Measurements from ENCODE around the gene BET1. TPM values are rescaled to one million over a fixed set of nuclear protein-coding genes. Genes with fewer than 3 reads are reported as not detected.

BET1 gene
- total RNA-seq, 2 donors from 2014 or later: 10.0 to 14.1 TPM

DNA sequence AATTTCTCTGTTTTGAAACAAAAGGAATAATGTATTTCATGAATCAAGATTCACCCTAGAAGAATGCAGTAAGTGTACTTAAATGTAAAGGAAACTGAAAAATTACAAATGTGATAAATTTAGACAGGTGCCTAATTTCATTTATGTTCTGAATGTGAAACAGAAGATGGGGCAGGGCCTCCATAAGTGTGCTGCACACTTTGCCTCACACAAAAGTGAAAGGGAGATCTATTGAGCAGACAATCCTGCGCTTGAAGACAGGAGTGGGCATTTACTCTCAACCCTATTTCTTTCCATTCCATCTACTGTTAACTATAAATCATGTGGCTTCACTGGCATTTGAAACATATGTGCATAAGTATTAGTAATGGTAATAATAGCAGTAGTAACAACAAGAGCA, 46.4 kb downstream of the BET1 start:
- Histone ChIP-seq H3K27me3 (no peaks in the 10 kb centered on the region), H3K36me3 (no peaks in the 10 kb centered on the region), H3K27ac (no peak overlapping the region), H3K4me1 (no peaks in the 10 kb centered on the region), H3K9me3 (no peaks in the 10 kb centered on the region), H3K4me3 (no peak overlapping the region)
- TF ChIP-seq, protein P1, sequence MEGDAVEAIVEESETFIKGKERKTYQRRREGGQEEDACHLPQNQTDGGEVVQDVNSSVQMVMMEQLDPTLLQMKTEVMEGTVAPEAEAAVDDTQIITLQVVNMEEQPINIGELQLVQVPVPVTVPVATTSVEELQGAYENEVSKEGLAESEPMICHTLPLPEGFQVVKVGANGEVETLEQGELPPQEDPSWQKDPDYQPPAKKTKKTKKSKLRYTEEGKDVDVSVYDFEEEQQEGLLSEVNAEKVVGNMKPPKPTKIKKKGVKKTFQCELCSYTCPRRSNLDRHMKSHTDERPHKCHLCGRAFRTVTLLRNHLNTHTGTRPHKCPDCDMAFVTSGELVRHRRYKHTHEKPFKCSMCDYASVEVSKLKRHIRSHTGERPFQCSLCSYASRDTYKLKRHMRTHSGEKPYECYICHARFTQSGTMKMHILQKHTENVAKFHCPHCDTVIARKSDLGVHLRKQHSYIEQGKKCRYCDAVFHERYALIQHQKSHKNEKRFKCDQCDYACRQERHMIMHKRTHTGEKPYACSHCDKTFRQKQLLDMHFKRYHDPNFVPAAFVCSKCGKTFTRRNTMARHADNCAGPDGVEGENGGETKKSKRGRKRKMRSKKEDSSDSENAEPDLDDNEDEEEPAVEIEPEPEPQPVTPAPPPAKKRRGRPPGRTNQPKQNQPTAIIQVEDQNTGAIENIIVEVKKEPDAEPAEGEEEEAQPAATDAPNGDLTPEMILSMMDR (IDR thresholded peaks at IDR 0.05): no peak
- DNase-seq (ENCODE audit: low spot score): no peak

DNA sequence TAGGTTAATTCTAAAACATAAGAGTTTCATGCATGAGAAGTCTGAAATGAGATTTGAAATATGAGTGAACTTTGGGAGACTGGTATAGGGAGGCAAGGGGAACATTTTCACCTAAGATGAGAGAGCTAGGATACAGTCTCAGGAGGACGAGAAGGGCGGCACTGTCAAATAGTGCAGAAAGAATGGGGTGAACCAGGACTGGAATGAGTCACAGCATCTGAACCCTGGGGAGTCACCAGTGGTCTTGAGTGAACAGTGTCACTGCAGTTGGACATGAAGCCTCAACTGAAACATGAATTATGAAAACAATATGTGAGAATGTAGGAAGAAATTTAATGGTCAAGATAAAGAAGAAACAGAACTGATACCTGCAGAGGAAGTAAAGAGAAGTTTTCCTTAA, 48.9 kb downstream of the BET1 start:
- H3K4me3 ChIP-seq: no peak overlapping the region
- no peak overlapping the region for H3K27ac ChIP-seq
- no peak for DNase-seq (ENCODE audit: low spot score)
- no peaks in the 10 kb centered on the region for H3K36me3 ChIP-seq
- no peaks in the 10 kb centered on the region for H3K9me3 ChIP-seq
- TF ChIP-seq, protein P1 (IDR thresholded peaks at IDR 0.05): no peak
- no peaks in the 10 kb centered on the region for H3K4me1 ChIP-seq
- no peaks in the 10 kb centered on the region for H3K27me3 ChIP-seq

DNA sequence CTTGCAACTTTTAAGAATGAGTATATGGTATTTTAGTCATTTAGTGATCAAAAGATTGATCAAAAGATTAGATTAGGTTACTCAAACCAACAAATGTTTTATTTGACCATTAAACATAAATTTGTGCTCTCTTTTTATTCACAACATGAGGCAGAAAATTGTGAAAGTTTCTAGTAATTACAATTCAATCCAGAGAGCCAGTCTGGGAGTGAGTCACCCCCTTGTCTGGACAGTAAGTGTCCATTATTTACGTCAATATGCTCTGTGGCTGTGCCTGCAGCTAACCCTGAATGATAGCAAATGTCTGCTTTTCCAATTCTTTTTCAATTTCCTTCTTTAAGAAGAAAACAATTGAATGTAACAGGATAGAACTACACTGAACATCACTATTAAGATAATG, 54.7 kb downstream of the BET1 start:
- H3K4me3 ChIP-seq: no peak overlapping the region
- no peak for DNase-seq (ENCODE audit: low spot score)

DNA sequence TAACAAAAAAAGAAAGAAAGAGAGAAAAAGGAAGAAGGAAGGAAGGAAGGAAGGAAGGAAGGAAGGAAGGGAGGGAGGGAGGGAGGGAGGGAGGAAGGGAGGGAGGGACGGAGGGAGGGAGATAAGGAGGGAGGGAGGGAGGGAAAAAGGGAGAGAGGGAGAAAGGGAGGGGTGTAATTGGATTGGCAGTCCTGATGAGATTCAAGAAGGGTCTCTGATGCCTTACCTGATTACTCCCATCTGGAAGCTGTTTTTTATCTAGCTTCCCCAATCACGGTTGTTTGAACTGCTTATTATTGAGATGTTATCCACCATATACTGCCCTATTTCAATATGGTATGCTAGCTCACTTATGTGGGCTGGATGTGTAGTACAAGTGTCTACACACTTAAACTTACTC, 55.3 kb downstream of the BET1 start:
- no peak overlapping the region for H3K4me3 ChIP-seq
- no peak for DNase-seq (ENCODE audit: low spot score)
- H3K36me3 ChIP-seq: no peaks in the 10 kb centered on the region
- peaks cover 0 to 15% of the 10 kb centered on the region in 2 donors for H3K4me1 ChIP-seq
- H3K27me3 ChIP-seq: no peaks in the 10 kb centered on the region
- H3K27ac ChIP-seq: no peak overlapping the region
- TF ChIP-seq, protein P1 (IDR thresholded peaks at IDR 0.05): no peak
- H3K9me3 ChIP-seq: no peaks in the 10 kb centered on the region

More for the DNA sequence above, 54.7 kb downstream of the BET1 start:
- Histone ChIP-seq H3K4me1 (peaks cover 0 to 15% of the 10 kb centered on the region in 2 donors), H3K36me3 (no peaks in the 10 kb centered on the region), H3K27me3 (no peaks in the 10 kb centered on the region), H3K27ac (no peak overlapping the region), H3K9me3 (no peaks in the 10 kb centered on the region)
- TF ChIP-seq, protein P1 (IDR thresholded peaks at IDR 0.05): no peak

DNA sequence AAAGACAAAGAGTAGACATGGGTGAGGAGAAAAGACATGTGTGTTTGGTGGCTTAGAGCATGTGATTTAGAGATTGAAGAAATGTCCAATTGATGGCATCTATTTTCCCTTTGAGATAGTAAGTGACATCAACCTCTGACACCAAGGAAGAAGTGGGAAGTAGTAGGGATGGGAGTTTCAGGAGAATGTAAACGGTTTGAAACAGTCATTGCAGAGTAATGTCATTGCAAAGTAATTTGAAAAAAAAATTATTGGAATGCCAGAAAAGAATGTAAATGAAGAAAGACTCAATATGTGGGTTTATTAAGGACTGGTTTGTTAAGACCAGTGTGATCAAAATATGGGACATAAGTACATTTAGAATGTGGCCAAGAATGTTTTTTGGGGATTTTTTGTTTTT, 56.0 kb downstream of the BET1 start:
- Histone ChIP-seq H3K4me3 (no peak overlapping the region), H3K36me3 (no peaks in the 10 kb centered on the region), H3K9me3 (no peaks in the 10 kb centered on the region), H3K27me3 (no peaks in the 10 kb centered on the region), H3K27ac (no peak overlapping the region), H3K4me1 (peaks cover 0 to 15% of the 10 kb centered on the region in 2 donors)
- no peak for DNase-seq (ENCODE audit: low spot score)
- TF ChIP-seq, protein P1 (IDR thresholded peaks at IDR 0.05): no peak

DNA sequence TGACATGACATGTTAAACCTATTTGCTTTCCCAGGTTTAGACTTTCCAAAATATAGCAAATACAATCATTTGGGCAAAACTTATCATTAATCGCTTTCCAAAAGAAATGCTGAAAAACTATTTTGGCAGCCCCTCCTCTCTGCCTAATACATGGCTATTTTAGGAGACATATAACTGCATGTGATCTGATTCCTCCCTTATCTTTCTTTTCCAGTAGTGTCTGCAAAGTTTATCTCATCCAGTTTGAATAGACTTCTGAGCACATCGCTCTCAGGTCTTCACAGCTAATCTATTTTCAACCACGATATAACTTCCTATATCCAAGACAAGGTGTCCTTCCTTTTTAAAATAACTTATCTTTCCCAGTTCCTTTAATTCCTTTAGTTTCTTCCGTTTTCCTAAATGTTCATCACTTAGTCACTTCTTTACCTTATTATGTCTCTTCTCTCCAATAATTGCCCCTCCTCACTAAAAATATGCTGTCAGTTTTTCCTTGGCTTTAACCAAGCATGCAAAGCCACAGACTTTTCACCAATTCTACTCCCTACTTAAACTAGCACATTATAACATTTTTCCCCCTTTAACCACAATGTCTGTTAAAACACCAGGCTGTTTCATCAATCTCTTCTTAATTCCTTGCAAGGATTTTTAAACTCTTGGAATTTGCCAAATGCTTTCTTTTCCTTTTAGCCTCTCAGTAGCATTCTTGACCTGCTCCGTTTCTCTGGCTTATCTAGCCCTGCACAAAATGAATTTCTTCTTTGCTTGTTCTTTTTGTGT, 58.2 kb downstream of the BET1 start:
- H3K27ac ChIP-seq: peak overlapping the region; percentile 32 to 42

More for the DNA sequence above, 58.2 kb downstream of the BET1 start:
- Histone ChIP-seq H3K4me1 (peaks cover 0 to 15% of the 10 kb centered on the region in 2 donors), H3K9me3 (no peaks in the 10 kb centered on the region), H3K27me3 (no peaks in the 10 kb centered on the region), H3K4me3 (no peak overlapping the region), H3K36me3 (no peaks in the 10 kb centered on the region)
- TF ChIP-seq, protein P1 (IDR thresholded peaks at IDR 0.05): no peak
- no peak for DNase-seq (ENCODE audit: low spot score)
